VCaP (cell line): ENCODE data around the gene GSDME.

Experiments
- H3K27ac ChIP-seq: fragments of 450-650 bp; 2 replicates; pipeline ENCODE4 v1.5.1; 2017
- CTCF ChIP-seq: fragments of 450-650 bp; conservative IDR thresholded peaks from 2 replicates; pipeline ENCODE4 v1.5.1; 2017; ENCODE audit warnings: mild to moderate bottlenecking, moderate library complexity

Gene GSDME

GRCh38 chr7:24698531-24699266 lies 58.6 kb downstream of the GSDME start:
- TF ChIP-seq CTCF: no peak

GRCh38 chr7:24697416-24697815 lies 59.8 kb downstream of the GSDME start:
- TF ChIP-seq CTCF: no peak
- no peak overlapping the region for H3K27ac ChIP-seq

More at GRCh38 chr7:24698531-24699266, 58.6 kb downstream of the GSDME start:
- H3K27ac ChIP-seq: no peak overlapping the region

GRCh38 chr7:24692592-24692991 lies 64.7 kb downstream of the GSDME start:
- no peak for TF ChIP-seq CTCF
- no peak overlapping the region for H3K27ac ChIP-seq

GRCh38 chr7:24690251-24690650 lies 67.0 kb downstream of the GSDME start:
- no peak overlapping the region for H3K27ac ChIP-seq
- no peak for TF ChIP-seq CTCF

GRCh38 chr7:24685708-24686107 lies 71.6 kb downstream of the GSDME start:
- TF ChIP-seq CTCF: no peak
- no peak overlapping the region for H3K27ac ChIP-seq

- no peak for TF ChIP-seq CTCF
Observed at GRCh38 chr7:24670782-24671181, 86.5 kb downstream of the GSDME start.

GRCh38 chr7:24669971-24670591 lies 87.2 kb downstream of the GSDME start:
- no peak for TF ChIP-seq CTCF

More at GRCh38 chr7:24670782-24671181, 86.5 kb downstream of the GSDME start:
- no peak overlapping the region for H3K27ac ChIP-seq

More at GRCh38 chr7:24669971-24670591, 87.2 kb downstream of the GSDME start:
- H3K27ac ChIP-seq: peak overlapping the region; percentile 24
